Measurements from ENCODE around the gene DGCR8.

The DGCR8 gene

GRCh38 chr22:20106849-20107237 is 26.8 kb downstream of the DGCR8 start:
- ChIA-PET CTCF (interaction anchor here (0.7 kb wide), 1 partner anchor 138 kb away, joined by 3 read pairs; no protein-coding TSS in a partner anchor), POLR2A (no interaction called here)
- no peak overlapping the region for H3K4me3 ChIP-seq (ENCODE audit: low read depth, low read length)
- no peak for DNase-seq (ENCODE audit: low read depth, low spot score)
- no peak for TF ChIP-seq CTCF (IDR thresholded peaks at IDR 0.05; ENCODE audit: insufficient read depth, low read length, missing control alignments)

GRCh38 chr22:20107471-20107901 is 27.4 kb downstream of the DGCR8 start:
- no peak for DNase-seq (ENCODE audit: low read depth, low spot score)
- CTCF ChIA-PET = no interaction called here
- TF ChIP-seq CTCF (IDR thresholded peaks at IDR 0.05; ENCODE audit: insufficient read depth, low read length, missing control alignments) = no peak
- POLR2A ChIA-PET = no interaction called here
- no peak overlapping the region for H3K4me3 ChIP-seq (ENCODE audit: low read depth, low read length)

- no peak for TF ChIP-seq CTCF (IDR thresholded peaks at IDR 0.05; ENCODE audit: insufficient read depth, low read length, missing control alignments)
- H3K4me3 ChIP-seq (ENCODE audit: low read depth, low read length) = no peak overlapping the region
- CTCF ChIA-PET = interaction anchor here (1.1 kb wide), 1 partner anchor 12 kb away, joined by 3 read pairs; no protein-coding TSS in a partner anchor
- POLR2A ChIA-PET = no interaction called here
- no peak for DNase-seq (ENCODE audit: low read depth, low spot score)
Measured at GRCh38 chr22:20107951-20108756, 28.1 kb downstream of the DGCR8 start.

- no peak for DNase-seq (ENCODE audit: low read depth, low spot score)
- no peak for TF ChIP-seq CTCF (IDR thresholded peaks at IDR 0.05; ENCODE audit: insufficient read depth, low read length, missing control alignments)
- ChIA-PET CTCF (interaction anchor here (1.1 kb wide), 1 partner anchor 11 kb away, joined by 3 read pairs; no protein-coding TSS in a partner anchor), POLR2A (no interaction called here)
- no peak overlapping the region for H3K4me3 ChIP-seq (ENCODE audit: low read depth, low read length)
Measured at GRCh38 chr22:20108757-20109230, 28.8 kb downstream of the DGCR8 start.

- ChIA-PET POLR2A (interaction anchor here (1.4 kb wide), 1 partner anchor 30 kb away, joined by 3 read pairs; the partner anchor contains the start of gene DGCR8), CTCF (interaction anchor here (0.9 to 1.1 kb wide), 3 partner anchors 8 to 26 kb away, joined by 3 to 7 read pairs (median 3); no protein-coding TSS in a partner anchor)
- H3K4me3 ChIP-seq (ENCODE audit: low read depth, low read length) = no peak overlapping the region
- no peak for DNase-seq (ENCODE audit: low read depth, low spot score)
- TF ChIP-seq CTCF (IDR thresholded peaks at IDR 0.05; ENCODE audit: insufficient read depth, low read length, missing control alignments) = no peak
Measured at GRCh38 chr22:20109411-20110358, 29.6 kb downstream of the DGCR8 start.
